Uterus (tissue), 2 donors: Measurements from ENCODE around the gene TNFSF12.

Source experiments
- CTCF ChIP-seq, 4 experiments: fragments of 200-600 bp in 2 of 4; fragments of 450-650 bp in 2 of 4; sonication (generic) in 2 of 4; IDR thresholded peaks; one replicate each; pipeline ENCODE4 v1.5.1; 2016 to 2019; ENCODE audit warnings: antibody characterized with exemption in 4 of 4, mild to moderate bottlenecking in 2 of 4, moderate library complexity in 1 of 4
- POLR2A ChIP-seq, 2 donors: fragments of 450-650 bp; IDR thresholded peaks; one replicate each; pipeline ENCODE4 v1.6.1; 2016; ENCODE audit warnings: antibody characterized with exemption in 2 of 2, mild to moderate bottlenecking in 1 of 2, moderate library complexity in 1 of 2

GRCh38 chr17:7562208-7562605, 13.3 kb downstream of the TNFSF12 start:
- TF ChIP-seq CTCF (IDR thresholded peaks at IDR 0.05) (no peak), POLR2A (IDR thresholded peaks at IDR 0.05) (no peak)
